NCI-H1436 (cell line): ENCODE results near the gene FGD5.

Experiments used
- DNase-seq: peaks from one replicate; lab custom pipeline; 2025; lab: John Stamatoyannopoulos, UW

The FGD5 gene

GRCh38 chr3:14849638-14850230 lies 31.0 kb downstream of the FGD5 start:
- DNase-seq, result no peak

- DNase-seq, result no peak
Observed at GRCh38 chr3:14852058-14852594, 33.4 kb downstream of the FGD5 start.

GRCh38 chr3:14852717-14853116 lies 34.0 kb downstream of the FGD5 start:
- no peak for DNase-seq

GRCh38 chr3:14853271-14853951 lies 34.6 kb downstream of the FGD5 start:
- no peak for DNase-seq

GRCh38 chr3:14857506-14857905 lies 38.7 kb downstream of the FGD5 start:
- DNase-seq, result no peak

GRCh38 chr3:14858105-14858504 lies 39.3 kb downstream of the FGD5 start:
- no peak for DNase-seq

GRCh38 chr3:14859880-14860279 lies 41.1 kb downstream of the FGD5 start:
- DNase-seq, result no peak

- DNase-seq, result no peak
Observed at GRCh38 chr3:14861031-14861430, 42.3 kb downstream of the FGD5 start.

- DNase-seq, result no peak
Observed at GRCh38 chr3:14861446-14862302, 42.9 kb downstream of the FGD5 start.

- DNase-seq, result no peak
Observed at GRCh38 chr3:14862303-14862660, 43.5 kb downstream of the FGD5 start.

GRCh38 chr3:14862661-14863230 lies 44.0 kb downstream of the FGD5 start:
- DNase-seq, result no peak

GRCh38 chr3:14863333-14864100 lies 44.8 kb downstream of the FGD5 start:
- no peak for DNase-seq

- DNase-seq, result no peak
Observed at GRCh38 chr3:14864131-14864530, 45.4 kb downstream of the FGD5 start.

GRCh38 chr3:14866627-14867026 lies 47.9 kb downstream of the FGD5 start:
- no peak for DNase-seq

- DNase-seq, result no peak
Observed at GRCh38 chr3:14867936-14868570, 49.3 kb downstream of the FGD5 start.

GRCh38 chr3:14869917-14870782 lies 51.4 kb downstream of the FGD5 start:
- no peak for DNase-seq

- no peak for DNase-seq
Observed at GRCh38 chr3:14870783-14871060, 52.0 kb downstream of the FGD5 start.

- no peak for DNase-seq
Observed at GRCh38 chr3:14871456-14872200, 52.9 kb downstream of the FGD5 start.

GRCh38 chr3:14872706-14873105 lies 53.9 kb downstream of the FGD5 start:
- DNase-seq, result no peak

- no peak for DNase-seq
Observed at GRCh38 chr3:14874784-14875183, 56.0 kb downstream of the FGD5 start.
